NCI-H510A (cell line): Measurements from ENCODE around the gene NCOA5.
"Not testable (repeated sequence)": the region's sequence is repeated elsewhere in the genome, so short reads cannot be mapped to it uniquely, and the experiment has no call there.

Experiments
- DNase-seq: peaks from one replicate; lab custom pipeline; 2025; lab: John Stamatoyannopoulos, UW

NCOA5 gene

DNA sequence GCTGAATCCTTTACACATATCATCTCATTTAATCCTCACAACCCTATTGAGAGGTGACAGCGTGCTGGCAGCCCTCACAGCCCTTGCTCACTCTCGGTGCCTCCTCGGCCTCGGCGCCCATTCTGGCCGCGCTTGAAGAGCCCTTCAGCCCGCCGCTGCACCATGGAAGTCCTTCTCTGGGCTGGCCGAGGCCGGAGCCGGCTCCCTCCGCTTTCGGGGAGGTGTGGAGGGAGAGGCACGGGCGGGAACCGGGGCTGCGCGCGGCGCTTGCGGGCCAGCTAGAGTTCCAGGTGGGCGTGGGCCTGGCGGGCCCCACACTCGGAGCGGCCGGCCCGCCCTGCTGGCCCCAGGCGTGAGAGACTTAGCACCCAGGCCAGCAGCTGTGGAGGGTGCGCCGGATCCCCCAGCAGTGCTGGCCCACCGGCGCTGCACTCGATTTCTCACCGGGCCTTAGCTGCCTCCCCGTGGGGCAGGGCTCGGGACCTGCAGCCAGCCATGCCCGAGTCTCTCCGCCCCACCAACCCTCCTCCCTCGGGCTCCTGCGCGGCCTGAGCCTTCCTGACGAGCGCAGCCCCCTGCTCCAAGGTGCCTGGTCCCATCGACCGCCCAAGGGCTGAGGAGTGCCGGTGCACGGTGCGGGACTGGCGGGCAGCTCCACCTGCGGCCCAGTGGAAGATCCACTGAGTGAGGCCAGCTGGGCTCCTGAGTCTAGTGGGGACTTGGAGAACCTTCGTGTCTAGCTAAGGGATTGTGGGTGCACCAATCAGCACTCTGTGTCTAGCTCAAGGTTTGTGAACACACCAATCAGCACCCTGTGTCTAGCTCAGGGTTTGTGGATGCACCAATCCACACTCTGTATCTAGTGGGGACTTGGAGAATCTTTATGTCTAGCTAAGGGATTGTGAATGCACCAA, 2.1 kb upstream of the NCOA5 start:
- not testable (repeated sequence) for DNase-seq

DNA sequence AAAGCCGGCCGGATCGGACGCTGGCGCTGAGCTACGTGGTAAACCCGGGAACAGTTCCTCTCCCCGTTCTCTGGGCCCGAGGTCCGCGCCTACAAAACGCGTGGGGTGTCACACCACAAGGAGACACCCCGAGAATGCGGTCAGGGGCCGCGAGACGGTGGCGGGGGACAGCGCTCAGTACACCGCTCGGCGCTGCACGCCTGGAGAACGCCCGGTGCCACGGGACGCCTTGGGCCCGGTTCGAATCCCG, 670 bp downstream of the NCOA5 start:
- DNase-seq, result no peak

GRCh38 chr20:46088409-46089166, 1.2 kb downstream of the NCOA5 start:
- no peak for DNase-seq

- no peak for DNase-seq
These were observed 2.6 kb downstream of the NCOA5 start for GRCh38 chr20:46087161-46087560.

DNA sequence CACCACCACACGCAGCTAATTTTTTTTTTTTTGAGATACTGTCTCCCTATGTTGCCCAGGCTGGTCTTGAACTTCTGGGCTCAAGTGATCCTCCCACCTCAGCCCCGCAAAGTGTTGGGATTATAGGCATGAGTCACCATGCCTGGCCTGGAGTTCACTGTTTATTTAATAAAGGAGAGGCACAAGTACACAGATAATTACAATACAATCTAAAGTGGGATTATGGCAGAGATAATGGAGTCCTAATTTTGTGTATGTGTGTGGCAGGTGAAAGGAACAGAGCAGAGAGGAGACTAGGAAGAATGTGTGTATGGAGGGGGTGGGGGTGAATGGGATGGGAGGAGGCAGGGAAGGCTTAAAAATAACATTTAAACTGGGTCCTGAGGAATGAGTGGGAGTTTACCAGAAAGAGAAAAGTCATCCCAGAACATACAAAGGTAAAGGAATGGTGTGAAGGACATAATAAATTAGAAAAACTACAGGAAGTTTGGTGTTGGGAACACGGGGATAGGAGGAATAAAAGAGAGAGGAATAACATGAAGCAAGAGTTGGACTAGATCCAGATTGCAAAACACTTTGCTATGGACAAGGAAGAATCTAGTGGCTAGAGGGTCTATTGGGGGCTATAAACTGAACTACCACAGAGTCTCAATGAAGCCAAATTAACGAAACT, 4.4 kb downstream of the NCOA5 start:
- no peak for DNase-seq

- DNase-seq, result no peak
These were observed 5.0 kb downstream of the NCOA5 start for GRCh38 chr20:46084805-46085178.

DNA sequence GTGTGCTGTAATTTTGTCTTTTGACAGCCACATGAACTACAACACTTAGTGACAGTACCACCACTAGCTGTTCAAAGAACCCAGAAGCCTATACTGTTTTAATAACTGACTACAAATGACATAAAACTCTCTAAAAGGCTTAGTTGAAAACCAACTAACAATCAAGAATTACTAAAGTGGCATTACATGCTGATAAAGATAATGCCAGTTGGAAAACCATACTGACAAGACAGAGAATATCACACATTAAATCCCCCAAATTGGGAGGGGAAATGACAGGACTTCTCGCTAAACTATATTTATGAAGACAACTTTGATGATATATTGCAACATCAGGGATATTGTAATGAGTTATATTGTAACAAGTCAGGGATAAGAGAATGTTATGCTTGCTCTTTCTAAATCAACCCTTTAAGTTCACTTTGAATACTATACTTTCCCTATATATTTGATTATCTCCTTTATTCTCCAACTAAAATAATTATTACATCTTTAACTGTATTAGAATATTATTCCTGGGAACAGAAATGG, 6.2 kb downstream of the NCOA5 start:
- no peak for DNase-seq

DNA sequence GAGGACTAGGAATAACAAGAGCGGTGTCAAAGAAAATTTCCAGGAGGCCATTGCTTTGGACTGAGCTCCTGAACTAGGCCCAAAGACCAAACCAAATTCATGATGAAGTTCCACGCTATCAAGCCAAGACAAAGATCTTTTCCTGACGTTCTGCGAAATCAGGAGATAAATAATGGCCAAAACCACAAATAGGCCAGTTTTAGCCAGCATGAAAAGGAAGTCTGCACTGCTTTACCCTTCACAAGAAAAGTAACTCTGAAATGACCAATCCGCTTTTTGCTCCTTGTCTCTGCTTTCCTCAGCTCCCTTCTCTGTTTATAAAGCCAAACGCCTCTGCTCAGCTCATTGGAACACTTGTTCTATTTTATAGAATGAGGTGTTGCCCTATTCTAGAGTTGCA, 6.7 kb downstream of the NCOA5 start:
- no peak for DNase-seq

GRCh38 chr20:46081074-46081473, 8.7 kb downstream of the NCOA5 start:
- no peak for DNase-seq

GRCh38 chr20:46078954-46079353, 10.8 kb downstream of the NCOA5 start:
- DNase-seq, result no peak

GRCh38 chr20:46077642-46078305, 12.0 kb downstream of the NCOA5 start:
- no peak for DNase-seq

DNA sequence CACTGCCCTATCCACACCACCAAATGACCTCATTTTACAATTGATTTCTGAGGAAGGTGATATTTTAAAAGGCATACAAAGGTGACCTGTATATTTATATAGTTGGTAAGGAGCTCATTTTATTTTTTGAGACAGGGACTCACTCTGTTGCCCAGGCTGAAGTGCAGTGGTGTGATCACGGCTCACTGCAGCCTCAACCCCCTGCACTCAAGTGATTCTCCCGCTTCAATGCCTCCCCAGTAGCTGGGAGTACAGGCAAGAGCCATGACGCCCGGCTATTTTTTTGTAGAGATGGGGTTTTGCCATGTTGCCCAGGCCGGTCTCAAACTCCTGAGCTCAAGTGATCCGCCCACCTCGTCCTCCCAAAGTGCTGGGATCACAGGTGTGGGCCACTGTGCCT, 13.0 kb downstream of the NCOA5 start:
- DNase-seq, result no peak

- DNase-seq, result no peak
These were observed 15.8 kb downstream of the NCOA5 start for GRCh38 chr20:46074006-46074405.

- no peak for DNase-seq
These were observed 16.3 kb downstream of the NCOA5 start for GRCh38 chr20:46073443-46073842.

- no peak for DNase-seq
These were observed 16.7 kb downstream of the NCOA5 start for GRCh38 chr20:46073024-46073423.

DNA sequence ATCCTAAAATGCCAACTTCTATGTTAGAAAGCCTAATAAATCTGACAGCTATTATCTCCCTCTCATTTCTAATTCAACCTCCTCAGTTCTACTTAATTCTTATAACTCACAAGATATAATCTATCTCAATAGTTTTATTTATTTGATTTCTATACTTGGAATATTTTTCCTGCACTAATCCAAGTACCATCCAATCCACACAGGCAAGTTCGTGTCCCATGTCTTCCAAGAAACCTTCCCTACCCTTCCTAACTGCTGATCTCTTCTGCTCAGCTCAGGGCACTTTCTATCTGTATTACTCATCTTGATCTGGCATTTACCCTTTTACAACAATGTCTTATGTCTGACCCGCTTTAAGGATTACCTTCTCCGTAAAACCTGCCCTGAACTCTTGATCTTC, 18.2 kb downstream of the NCOA5 start:
- DNase-seq, result no peak

DNA sequence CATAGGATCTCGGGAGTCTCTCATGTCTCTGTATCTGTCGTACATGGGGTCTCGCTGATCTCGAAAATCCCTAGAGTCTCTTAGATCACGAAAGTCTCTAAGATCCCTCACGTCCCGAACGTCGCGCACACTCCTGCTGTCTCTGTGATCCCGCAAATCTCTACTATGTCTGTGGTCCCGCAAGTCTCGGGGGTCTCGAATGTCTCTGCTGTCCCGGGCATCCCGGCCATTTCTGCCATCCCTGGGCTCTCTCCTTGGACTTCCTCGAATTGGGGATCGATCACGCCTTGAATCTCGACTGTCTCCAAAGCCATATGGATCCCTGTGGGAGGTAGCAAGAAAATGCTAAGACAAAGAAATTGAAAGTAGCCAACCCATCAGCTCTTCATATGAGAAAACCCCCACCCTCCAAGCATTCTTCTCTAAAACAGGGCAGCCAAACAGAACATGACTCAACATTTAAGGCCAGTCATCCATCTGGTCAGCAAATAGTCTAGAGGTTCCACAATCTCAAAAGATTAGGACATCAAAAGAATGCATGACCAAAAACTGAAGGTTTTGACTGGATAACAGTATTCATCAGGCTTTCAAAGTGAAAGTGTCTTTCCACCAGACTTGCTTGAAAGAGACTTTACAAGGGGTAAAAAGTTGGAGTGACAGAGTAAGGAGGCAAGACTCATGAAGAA, 19.4 kb downstream of the NCOA5 start:
- no peak for DNase-seq

- DNase-seq, result no peak
These were observed 24.1 kb downstream of the NCOA5 start for GRCh38 chr20:46065691-46066090.

GRCh38 chr20:46065006-46065405, 24.8 kb downstream of the NCOA5 start:
- DNase-seq, result no peak

- no peak for DNase-seq
These were observed 26.1 kb downstream of the NCOA5 start for GRCh38 chr20:46063652-46064054.

GRCh38 chr20:46063151-46063550, 26.6 kb downstream of the NCOA5 start:
- DNase-seq, result no peak

DNA sequence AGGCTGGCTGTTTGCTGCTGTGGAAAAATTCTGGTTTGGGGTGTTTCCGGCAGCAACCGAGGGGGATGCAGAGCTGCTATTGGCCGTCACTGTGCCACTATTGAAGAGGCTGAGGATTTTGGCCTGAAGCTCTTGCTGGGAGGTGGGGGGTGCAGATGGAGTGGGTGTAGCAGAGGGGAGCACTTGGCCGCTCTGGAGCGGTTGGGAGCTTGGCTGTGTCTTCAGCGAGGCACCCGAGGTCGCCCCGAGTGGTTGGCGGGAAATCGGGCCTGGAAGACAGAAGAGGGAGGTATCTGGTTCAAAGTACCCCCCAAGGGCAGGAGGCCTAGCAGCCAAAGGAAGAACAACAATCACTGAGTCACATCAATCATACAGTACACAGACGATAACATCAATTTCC, 27.1 kb downstream of the NCOA5 start:
- DNase-seq, result no peak
